Subcutaneous abdominal adipose tissue (tissue), 5 donors: ENCODE data around the gene SLC26A2.

Experiments used
- H3K27ac ChIP-seq: one replicate; pipeline ENCODE4 v1.7.0; 2013; ENCODE audit warnings: low read depth, mild to moderate bottlenecking, inconsistent platforms, low read length, moderate library complexity
- H3K27me3 ChIP-seq, 5 donors: one replicate each; pipeline ENCODE4 v1.7.0; 2013; ENCODE audit warnings: low read length in 5 of 5, inconsistent platforms in 1 of 5; ENCODE audit not compliant: control insufficient read depth in 5 of 5, insufficient read depth in 4 of 5
- H3K36me3 ChIP-seq, 5 donors: one replicate each; pipeline ENCODE4 v1.7.0; 2013; ENCODE audit warnings: low read length in 5 of 5; ENCODE audit not compliant: control insufficient read depth in 5 of 5, insufficient read depth in 5 of 5
- H3K4me1 ChIP-seq, 5 donors: one replicate each; pipeline ENCODE4 v1.7.0; 2013; ENCODE audit warnings: low read length in 5 of 5, mild to moderate bottlenecking in 3 of 5, moderate library complexity in 1 of 5; ENCODE audit not compliant: control insufficient read depth in 5 of 5, insufficient read depth in 5 of 5
- H3K4me3 ChIP-seq, 5 donors: one replicate each; pipeline ENCODE4 v1.7.0; 2013; ENCODE audit warnings: low read length in 5 of 5, low read depth in 1 of 5
- H3K9ac ChIP-seq, 5 donors: one replicate each; pipeline ENCODE4 v1.7.0; 2013; ENCODE audit warnings: low read length in 5 of 5, mild to moderate bottlenecking in 4 of 5, moderate library complexity in 3 of 5
- H3K9me3 ChIP-seq, 5 donors: one replicate each; pipeline ENCODE4 v1.7.0; 2013; ENCODE audit warnings: low read length in 5 of 5; ENCODE audit not compliant: control insufficient read depth in 5 of 5
- donor health status: healthy.
- donor health status: healthy.
- donor health status: healthy.
- donor health status: healthy.
- donor health status: healthy.

SLC26A2 gene

GRCh38 chr5:149922950-149923349 lies 37.6 kb upstream of the SLC26A2 start:
- Histone ChIP-seq H3K36me3 (no peaks in the 10 kb centered on the region), H3K4me3 (no peak overlapping the region), H3K27me3 (no peaks in the 10 kb centered on the region), H3K9me3 (no peaks in the 10 kb centered on the region), H3K9ac (no peak overlapping the region), H3K27ac (no peak overlapping the region), H3K4me1 (no peaks in the 10 kb centered on the region)

GRCh38 chr5:149924486-149924885 lies 36.1 kb upstream of the SLC26A2 start:
- Histone ChIP-seq H3K27ac (no peak overlapping the region), H3K4me1 (no peaks in the 10 kb centered on the region), H3K36me3 (no peaks in the 10 kb centered on the region), H3K4me3 (no peak overlapping the region), H3K9me3 (no peaks in the 10 kb centered on the region), H3K27me3 (no peaks in the 10 kb centered on the region), H3K9ac (no peak overlapping the region)

DNA sequence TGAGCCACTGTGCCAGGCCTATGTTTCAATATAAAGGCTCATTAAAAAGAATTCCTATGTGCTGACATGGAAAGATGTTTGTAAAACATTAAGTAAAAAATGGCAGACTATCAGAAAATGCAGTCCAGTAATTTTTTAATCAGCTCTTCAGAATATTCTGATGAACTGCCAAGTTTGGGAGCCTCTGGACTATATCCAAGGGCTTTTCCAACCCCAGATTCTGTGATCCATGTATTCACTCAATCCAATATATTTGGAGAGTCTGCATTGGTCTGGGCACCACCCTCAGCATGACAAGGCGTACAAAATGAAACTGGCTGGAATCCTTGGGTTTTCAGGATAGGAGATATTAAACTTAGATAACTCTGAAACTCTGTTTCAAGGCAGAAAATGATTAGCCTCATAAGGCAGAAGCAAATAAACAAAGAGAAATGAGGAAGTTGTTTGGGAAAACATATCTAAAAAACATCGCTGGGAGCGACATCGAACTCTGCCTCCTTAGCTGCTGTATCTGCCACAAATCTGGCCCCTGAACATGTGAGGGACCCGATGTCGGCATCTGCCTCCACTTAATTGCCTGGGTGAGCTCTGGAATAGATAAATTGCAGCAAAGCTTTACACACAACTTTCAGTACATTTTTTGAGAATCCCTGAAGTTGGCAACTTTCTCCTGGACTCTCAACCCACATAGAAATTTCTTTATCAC lies 30.4 kb upstream of the SLC26A2 start:
- H3K4me1 ChIP-seq, result peaks cover 0 to 9% (median 6%) of the 10 kb centered on the region in 5 donors
- H3K4me3 ChIP-seq, result peak overlapping the region; percentile 12 to 53 (median 48)
- no peak overlapping the region for H3K27ac ChIP-seq
- H3K9me3 ChIP-seq, result no peaks in the 10 kb centered on the region
- H3K27me3 ChIP-seq, result peaks cover 0 to 2% (median 0%) of the 10 kb centered on the region in 5 donors
- no peaks in the 10 kb centered on the region for H3K36me3 ChIP-seq
- peak overlapping the region in 2 of 5 donors; percentile 42 to 52 for H3K9ac ChIP-seq

GRCh38 chr5:149930749-149931574 lies 29.6 kb upstream of the SLC26A2 start:
- H3K27ac ChIP-seq, result no peak overlapping the region

GRCh38 chr5:149931992-149932436 lies 28.5 kb upstream of the SLC26A2 start:
- no peak overlapping the region for H3K4me3 ChIP-seq
- peaks cover 0 to 9% (median 6%) of the 10 kb centered on the region in 5 donors for H3K4me1 ChIP-seq
- H3K27ac ChIP-seq, result no peak overlapping the region
- no peaks in the 10 kb centered on the region for H3K9me3 ChIP-seq
- peaks cover 0 to 2% (median 0%) of the 10 kb centered on the region in 5 donors for H3K27me3 ChIP-seq
- no peak overlapping the region for H3K9ac ChIP-seq
- H3K36me3 ChIP-seq, result no peaks in the 10 kb centered on the region

More at GRCh38 chr5:149930749-149931574, 29.6 kb upstream of the SLC26A2 start:
- H3K9me3 ChIP-seq, result no peaks in the 10 kb centered on the region
- H3K36me3 ChIP-seq, result no peaks in the 10 kb centered on the region
- peaks cover 0 to 2% (median 0%) of the 10 kb centered on the region in 5 donors for H3K27me3 ChIP-seq
- no peak overlapping the region for H3K9ac ChIP-seq
- H3K4me1 ChIP-seq, result peaks cover 0 to 9% (median 6%) of the 10 kb centered on the region in 5 donors
- H3K4me3 ChIP-seq, result peak overlapping the region in 3 of 5 donors; percentile 48 to 53 (median 51)

- Histone ChIP-seq H3K27ac (no peak overlapping the region), H3K27me3 (peaks cover 0 to 2% (median 0%) of the 10 kb centered on the region in 5 donors), H3K36me3 (no peaks in the 10 kb centered on the region), H3K4me1 (peaks cover 0 to 9% (median 6%) of the 10 kb centered on the region in 5 donors), H3K4me3 (peak overlapping the region in 2 of 5 donors; percentile 38 to 48), H3K9ac (no peak overlapping the region), H3K9me3 (no peaks in the 10 kb centered on the region)
These were observed 27.9 kb upstream of the SLC26A2 start for GRCh38 chr5:149932445-149933350.

DNA sequence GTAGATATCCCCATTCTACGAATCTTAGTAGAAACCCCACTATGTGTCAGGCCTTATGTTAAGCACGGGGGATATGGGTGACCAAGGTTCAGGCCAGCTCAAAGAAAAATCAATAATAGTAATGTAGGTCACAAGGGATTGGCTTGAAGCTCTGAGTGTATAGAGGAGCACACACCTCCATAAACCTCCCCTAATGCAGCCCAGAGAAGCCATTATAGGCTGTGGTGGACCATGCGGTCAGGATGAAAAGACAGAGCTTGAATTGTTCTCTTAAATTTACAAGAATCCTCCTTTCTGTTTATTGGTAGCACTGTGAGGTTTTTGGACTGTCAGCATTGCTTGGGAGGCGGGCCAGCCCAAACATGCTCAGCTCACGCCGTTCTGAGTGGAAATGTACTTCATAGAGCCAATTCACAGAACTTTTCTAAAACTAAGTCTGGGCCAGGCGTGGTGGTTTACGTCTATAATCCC lies 25.1 kb upstream of the SLC26A2 start:
- no peaks in the 10 kb centered on the region for H3K9me3 ChIP-seq
- no peak overlapping the region for H3K4me3 ChIP-seq
- no peak overlapping the region for H3K27ac ChIP-seq
- H3K4me1 ChIP-seq, result peaks cover 0 to 10% (median 4%) of the 10 kb centered on the region in 5 donors
- no peaks in the 10 kb centered on the region for H3K36me3 ChIP-seq
- H3K9ac ChIP-seq, result no peak overlapping the region
- peaks cover 0 to 2% (median 0%) of the 10 kb centered on the region in 5 donors for H3K27me3 ChIP-seq

GRCh38 chr5:149936044-149936699 lies 24.4 kb upstream of the SLC26A2 start:
- peaks cover 0 to 2% (median 0%) of the 10 kb centered on the region in 5 donors for H3K27me3 ChIP-seq
- no peak overlapping the region for H3K27ac ChIP-seq
- no peak overlapping the region for H3K4me3 ChIP-seq
- no peaks in the 10 kb centered on the region for H3K9me3 ChIP-seq
- H3K4me1 ChIP-seq, result peaks cover 0 to 7% (median 2%) of the 10 kb centered on the region in 5 donors
- no peak overlapping the region for H3K9ac ChIP-seq
- H3K36me3 ChIP-seq, result no peaks in the 10 kb centered on the region

DNA sequence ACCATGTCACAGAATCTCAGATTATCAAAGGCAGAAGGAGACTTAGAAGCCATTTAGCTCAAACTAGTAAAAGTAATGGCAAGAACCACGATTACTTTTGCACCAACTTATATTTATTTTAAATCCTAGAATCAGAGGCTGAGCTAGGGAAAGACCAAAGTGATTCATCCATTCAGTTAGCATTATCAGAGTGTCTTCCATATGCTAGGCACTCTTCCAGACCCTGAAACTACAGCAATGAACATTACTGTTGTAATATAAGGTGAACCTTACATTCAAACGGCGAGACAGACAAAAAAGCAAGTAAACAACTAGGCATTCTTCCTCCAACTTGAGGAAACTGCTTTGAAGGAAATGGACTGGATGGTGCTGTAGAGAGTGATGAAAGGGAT lies 23.9 kb upstream of the SLC26A2 start:
- no peaks in the 10 kb centered on the region for H3K9me3 ChIP-seq
- H3K4me3 ChIP-seq, result no peak overlapping the region
- H3K27me3 ChIP-seq, result peaks cover 0 to 2% (median 0%) of the 10 kb centered on the region in 5 donors
- H3K36me3 ChIP-seq, result no peaks in the 10 kb centered on the region
- no peak overlapping the region for H3K9ac ChIP-seq
- H3K4me1 ChIP-seq, result peaks cover 0 to 7% (median 2%) of the 10 kb centered on the region in 5 donors
- no peak overlapping the region for H3K27ac ChIP-seq
